Adrenal gland (tissue), 12 donors: Measurements from ENCODE around the gene HECW1. TPM values are rescaled to one million over a fixed set of nuclear protein-coding genes. Genes with fewer than 3 reads are reported as not detected.

ENCODE experiments used
- DNase-seq, 7 donors: peaks; one replicate each; pipeline ENCODE4 v3.0.0-alpha.2; 2019 to 2020
- H3K27ac ChIP-seq, 5 donors: fragments of 200-600 bp; sonication (generic) in 4 of 5; 1 replicate in 3 of 5; 2 replicates in 2 of 5; pipeline versions ENCODE4 v1.5.1 to v1.8.0; 2016 to 2020; ENCODE audit warnings: mild to moderate bottlenecking in 1 of 5
- H3K27me3 ChIP-seq: fragments of 200-600 bp; 2 replicates; pipeline ENCODE4 v1.8.0; 2021
- H3K36me3 ChIP-seq, 2 donors: fragments of 200-600 bp; replicated peaks in 1 of 2; 1 replicate in 1 of 2; 2 replicates in 1 of 2; pipeline versions ENCODE4 v1.5.1 to v1.8.0; 2018 to 2022
- H3K4me1 ChIP-seq, 2 donors: fragments of 200-600 bp; replicated peaks in 1 of 2; 1 replicate in 1 of 2; 2 replicates in 1 of 2; pipeline versions ENCODE4 v1.5.1 to v1.8.0; 2018 to 2021
- H3K4me3 ChIP-seq, 4 donors: fragments of 200-600 bp; sonication (generic) in 3 of 4; one replicate each; pipeline ENCODE4 v1.5.1; 2016 to 2018
- H3K9me3 ChIP-seq, 3 donors: fragments of 200-600 bp; sonication (generic) in 1 of 3; replicated peaks in 1 of 3; 1 replicate in 2 of 3; 2 replicates in 1 of 3; pipeline versions ENCODE4 v1.5.1 to v1.8.0; 2016 to 2021
- CTCF ChIP-seq, 6 experiments: fragments of 450-650 bp in 4 of 6; fragments of 200-600 bp in 2 of 6; sonication (generic) in 1 of 6; IDR thresholded peaks; 1 replicate in 5 of 6; 2 replicates in 1 of 6; pipeline versions ENCODE4 v1.5.1 to v1.8.0; 2016 to 2021; ENCODE audit warnings: antibody characterized with exemption in 6 of 6, mild to moderate bottlenecking in 2 of 6, moderate library complexity in 1 of 6
- POLR2A ChIP-seq, 2 donors: fragments of 450-650 bp; IDR thresholded peaks; one replicate each; pipeline ENCODE4 v1.6.1; 2017; ENCODE audit warnings: antibody characterized with exemption in 2 of 2, mild to moderate bottlenecking in 2 of 2, moderate library complexity in 1 of 2
- WGBS, 4 donors: extraction: QIAGEN DNeasy Blood & Tissue Kit in 2 of 4; methylation state at CpG; one replicate each; pipeline versions ENCODE4 v1.1.5 to v1.1.7; 2013 to 2017; 5-methylcytosine and 5-hydroxymethylcytosine counted together
- intact Hi-C, 2 donors: fragments of 100-400 bp; cut with DNase I; formaldehyde crosslinking; loops; one replicate each; pipeline versions ENCODE4 v1.14.1 to v1.15.0; 2022 to 2023
- polyA plus RNA-seq, 3 donors: library from polyadenylated mRNA; stranded (reverse); fragments of 200-250 nt in 2 of 3; fragments of 350-450 nt in 1 of 3; fragmentation: Illumina TruSeq in 1 of 3; extraction: RNeasy Lipid Tissue Mini Kit (QIAGEN cat#74804) in 1 of 3; gene quantifications; one replicate each; pipeline ENCODE4 v1.2.3, GENCODE V29; 2013 to 2014
- total RNA-seq, 9 donors: library from RNA; depleted of rRNA in 4 of 9; stranded (reverse); fragments of >200 nt in 4 of 9; fragments of 120-200 nt in 1 of 9; fragmentation: NEBNext Ultra II Directional in 1 of 9; extraction: Animal tissue kit (Norgen Biotek cat#: 25700) in 1 of 9; gene quantifications; one replicate each; pipeline versions ENCODE4 v1.1.0 to v1.2.4, GENCODE V29; 2013 to 2023
- donor health status: healthy with polysubstance abuse.
- donor health status: Bipolar disorder and iron deficiency.
- donor health status: DM: yes; HTN: yes; CAD: no.
- donor health status: DM: no; HTN: no; CAD: no.
- donor health status: DM: no; HTN: no; CAD: no.
- donor health status: DM: yes; HTN: yes; CAD: no.

HECW1 gene
- total and polyA plus RNA-seq, 12 donors = under 0.01 to 3.2 (median 0.06) TPM; not detected in 4

DNA sequence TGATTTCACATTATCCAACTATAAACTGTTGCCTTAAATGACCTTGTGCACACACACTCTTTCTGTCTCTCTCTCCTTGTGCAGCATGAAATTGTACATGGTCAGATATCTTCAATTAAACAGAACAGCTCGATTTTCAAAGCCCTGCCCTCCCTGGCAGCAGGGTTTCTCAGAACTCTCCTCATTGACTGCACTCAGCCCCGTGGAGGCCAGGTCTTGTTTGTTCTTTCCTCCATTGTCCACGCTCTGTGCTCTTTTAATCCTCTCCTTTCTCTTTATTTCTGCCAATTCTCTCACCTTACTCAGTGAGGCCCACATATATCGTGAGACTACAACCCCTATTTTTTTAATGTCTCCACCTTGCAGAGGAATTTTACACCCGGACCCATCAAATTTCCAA lies 294.5 kb downstream of the HECW1 start:
- WGBS, 4 donors = 68 to 75% (median 73%) methylated on average over 5 of the region's 5 CpGs
- Histone ChIP-seq H3K27ac (no peak overlapping the region), H3K27me3 (no peaks in the 10 kb centered on the region), H3K9me3 (no peaks in the 10 kb centered on the region), H3K36me3 (no peaks in the 10 kb centered on the region), H3K4me3 (no peak overlapping the region), H3K4me1 (no peaks in the 10 kb centered on the region)
- no peak for DNase-seq
- intact Hi-C loops = no loop called here
- no peak for TF ChIP-seq CTCF (IDR thresholded peaks at IDR 0.05)
- no peak for TF ChIP-seq POLR2A (IDR thresholded peaks at IDR 0.05)

DNA sequence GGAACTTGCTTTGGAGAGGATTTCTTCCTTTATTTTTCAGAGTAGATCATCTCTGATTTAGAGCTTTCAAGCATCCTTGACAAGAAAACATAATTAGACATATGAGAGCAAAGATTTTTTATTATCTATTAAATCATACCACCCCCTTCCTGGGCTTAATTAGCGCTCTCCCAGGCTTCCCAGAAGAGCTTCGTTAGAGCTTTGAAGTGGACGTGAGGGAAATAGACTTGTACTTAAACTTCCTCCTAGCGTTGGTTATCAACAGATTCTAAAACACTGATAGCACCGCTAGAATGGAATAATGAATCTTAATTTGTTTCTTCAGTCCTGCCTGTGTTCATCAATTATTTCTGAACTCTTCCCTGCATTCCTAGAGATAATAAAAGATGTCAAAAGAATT lies 296.5 kb downstream of the HECW1 start:
- 59 to 74% (median 65%) methylated on average over 5 of the region's 5 CpGs for WGBS, 4 donors
- no peaks in the 10 kb centered on the region for H3K9me3 ChIP-seq
- H3K36me3 ChIP-seq = no peaks in the 10 kb centered on the region
- no peaks in the 10 kb centered on the region for H3K4me1 ChIP-seq
- no peaks in the 10 kb centered on the region for H3K27me3 ChIP-seq
- H3K4me3 ChIP-seq = no peak overlapping the region
- H3K27ac ChIP-seq = no peak overlapping the region
- intact Hi-C loops = no loop called here
- DNase-seq = no peak
- TF ChIP-seq POLR2A (IDR thresholded peaks at IDR 0.05) (no peak), CTCF (IDR thresholded peaks at IDR 0.05) (no peak)

- no peak overlapping the region for H3K4me3 ChIP-seq
- DNase-seq = no peak
- H3K36me3 ChIP-seq = no peaks in the 10 kb centered on the region
- no peak for TF ChIP-seq POLR2A (IDR thresholded peaks at IDR 0.05)
- TF ChIP-seq CTCF (IDR thresholded peaks at IDR 0.05) = no peak
- no peaks in the 10 kb centered on the region for H3K4me1 ChIP-seq
- intact Hi-C loops = no loop called here
- no peaks in the 10 kb centered on the region for H3K9me3 ChIP-seq
- no peaks in the 10 kb centered on the region for H3K27me3 ChIP-seq
- WGBS, 4 donors = 92 to 94% (median 93%) methylated on average over 3 of the region's 3 CpGs
- H3K27ac ChIP-seq = no peak overlapping the region
Measured at GRCh38 chr7:43417455-43417854, 305.0 kb downstream of the HECW1 start.

DNA sequence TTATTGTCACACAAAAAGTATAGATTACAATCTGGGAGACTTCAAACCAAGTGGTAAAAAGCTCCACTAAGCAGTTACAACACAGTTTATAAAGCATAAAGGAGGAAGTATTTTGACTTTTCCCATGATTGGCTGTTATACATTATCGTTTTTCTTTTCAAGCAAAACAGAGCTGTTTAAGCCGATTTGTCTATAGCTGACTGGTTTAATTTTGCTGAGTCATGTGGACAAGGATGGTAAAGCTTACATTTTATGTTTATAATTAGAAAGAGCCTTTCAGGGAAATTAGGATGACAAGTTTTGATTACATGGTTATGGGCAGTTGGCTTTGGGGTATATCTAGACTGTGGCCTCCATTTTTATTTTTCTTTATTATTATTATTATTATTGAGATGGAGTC lies 318.0 kb downstream of the HECW1 start:
- H3K4me1 ChIP-seq = peaks cover 0 to 6% of the 10 kb centered on the region in 2 donors
- no peaks in the 10 kb centered on the region for H3K9me3 ChIP-seq
- DNase-seq = no peak
- intact Hi-C loops = no loop called here
- no peaks in the 10 kb centered on the region for H3K27me3 ChIP-seq
- H3K36me3 ChIP-seq = no peaks in the 10 kb centered on the region
- WGBS, 4 donors = 66 to 82% (median 76%) methylated on average over 2 of the region's 2 CpGs
- no peak overlapping the region for H3K27ac ChIP-seq
- no peak overlapping the region for H3K4me3 ChIP-seq
- TF ChIP-seq CTCF (IDR thresholded peaks at IDR 0.05) (no peak), POLR2A (IDR thresholded peaks at IDR 0.05) (no peak)
